NCI-H526 (cell line): ENCODE measurements around the gene TTBK2.
"Not testable (repeated sequence)": the region's sequence is repeated elsewhere in the genome, so short reads cannot be mapped to it uniquely, and the experiment has no call there.

Experiments used
- DNase-seq, 2 experiments: peaks; one replicate each; lab custom pipeline; 2025; lab: John Stamatoyannopoulos, UW

The TTBK2 gene

DNA sequence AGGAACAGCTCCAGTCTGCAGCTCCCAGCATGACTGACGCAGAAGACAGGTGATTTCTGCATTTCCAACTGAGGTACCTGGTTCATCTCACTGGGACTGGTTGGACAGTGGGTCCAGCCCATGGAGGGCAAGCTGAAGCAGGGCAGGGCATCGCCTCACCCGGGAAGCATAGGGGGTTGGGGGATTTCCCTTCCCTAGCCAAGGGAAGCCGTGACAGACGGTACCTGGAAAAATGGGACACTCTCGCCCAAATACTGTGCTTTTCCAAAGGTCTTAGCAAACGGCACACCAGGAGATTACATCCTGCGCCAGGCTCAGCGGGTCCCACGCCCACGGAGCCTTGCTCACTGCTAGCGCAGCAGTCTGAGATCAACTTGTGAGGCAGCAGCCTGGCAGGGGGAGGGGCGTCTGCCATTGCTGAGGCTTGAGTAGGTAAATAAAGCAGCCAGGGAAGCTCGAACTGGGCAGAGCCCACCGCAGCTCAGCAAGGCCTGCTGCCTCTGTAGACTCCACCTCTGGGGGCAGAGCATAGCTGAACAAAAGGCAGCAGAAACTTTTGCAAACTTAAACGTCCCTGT is 156.3 kb downstream of the TTBK2 start:
- not testable (repeated sequence) for DNase-seq

DNA sequence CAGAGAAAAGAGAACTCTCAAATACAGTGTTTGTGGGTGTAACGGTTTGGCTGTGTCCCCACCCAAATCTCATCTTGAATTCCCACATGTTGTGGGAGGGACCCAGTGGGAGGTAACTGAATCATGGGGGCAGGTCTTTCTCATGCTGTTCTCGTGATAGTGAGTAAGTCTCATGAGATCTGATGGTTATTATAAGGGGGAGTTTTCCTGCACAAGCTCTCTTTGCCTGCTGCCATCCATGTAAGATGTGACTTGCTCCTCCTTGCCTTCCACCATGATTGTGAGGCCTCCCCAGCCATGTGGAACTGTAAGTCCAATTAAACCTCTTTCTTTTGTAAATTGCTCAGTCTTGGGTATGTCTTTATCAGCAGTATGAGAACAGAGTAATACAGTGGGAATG is 158.8 kb downstream of the TTBK2 start:
- not testable (repeated sequence) for DNase-seq

DNA sequence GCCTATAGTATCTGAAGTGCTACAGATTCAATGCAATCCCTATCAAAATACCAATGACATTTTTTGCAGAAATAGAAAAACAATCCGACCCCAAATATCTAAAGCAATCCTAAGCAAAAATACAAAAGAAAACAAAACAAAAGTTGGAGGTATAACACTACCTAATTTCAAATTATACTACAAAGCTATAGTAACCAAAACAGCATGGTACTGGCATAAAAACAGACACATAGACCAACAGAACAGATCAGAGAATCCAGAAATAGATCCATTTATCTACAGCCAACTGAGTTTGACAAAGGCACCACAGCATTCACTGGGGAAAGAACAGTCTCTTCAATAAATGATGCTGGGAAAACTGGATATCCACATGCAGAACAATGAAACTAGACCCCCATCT is 159.8 kb downstream of the TTBK2 start:
- no peak for DNase-seq

DNA sequence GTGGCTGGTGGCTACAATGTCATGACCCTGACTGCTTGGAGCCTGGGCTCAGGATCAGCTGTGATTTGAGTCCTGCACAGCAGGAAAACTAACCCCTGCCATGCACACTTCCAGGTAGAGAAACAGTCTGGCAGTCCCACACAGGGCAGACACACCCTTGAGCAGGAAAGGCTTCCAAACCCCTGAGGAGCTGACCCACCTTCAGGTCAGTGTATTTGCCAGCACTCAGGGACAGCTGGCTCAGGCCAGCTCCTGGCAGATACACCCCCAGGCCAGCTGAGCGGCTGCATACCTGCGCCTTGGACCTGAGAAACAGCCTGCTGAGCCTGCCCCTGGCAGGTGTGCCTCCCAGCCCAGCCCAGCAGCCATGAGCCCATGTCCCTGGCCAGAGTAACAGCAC is 161.5 kb downstream of the TTBK2 start:
- no peak for DNase-seq

DNA sequence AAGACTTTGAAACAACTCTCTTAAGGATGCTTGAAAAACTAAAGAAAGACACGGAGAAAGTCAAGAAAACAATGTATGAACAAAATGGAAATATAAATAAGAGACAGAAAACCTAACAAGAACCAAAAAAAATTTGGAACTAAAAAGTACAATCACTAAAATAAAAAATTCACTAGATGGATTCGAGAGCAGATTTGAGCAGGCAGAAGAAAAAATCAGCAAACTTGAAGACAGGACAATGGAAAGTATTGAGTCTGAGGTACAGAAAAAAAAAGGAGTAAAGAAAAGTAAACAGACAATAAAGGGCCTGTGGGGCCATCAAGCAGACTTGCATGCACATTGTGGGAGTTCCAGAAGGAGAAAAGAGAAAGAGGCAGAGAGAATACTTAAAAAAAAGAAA is 170.3 kb downstream of the TTBK2 start:
- DNase-seq, result no peak

DNA sequence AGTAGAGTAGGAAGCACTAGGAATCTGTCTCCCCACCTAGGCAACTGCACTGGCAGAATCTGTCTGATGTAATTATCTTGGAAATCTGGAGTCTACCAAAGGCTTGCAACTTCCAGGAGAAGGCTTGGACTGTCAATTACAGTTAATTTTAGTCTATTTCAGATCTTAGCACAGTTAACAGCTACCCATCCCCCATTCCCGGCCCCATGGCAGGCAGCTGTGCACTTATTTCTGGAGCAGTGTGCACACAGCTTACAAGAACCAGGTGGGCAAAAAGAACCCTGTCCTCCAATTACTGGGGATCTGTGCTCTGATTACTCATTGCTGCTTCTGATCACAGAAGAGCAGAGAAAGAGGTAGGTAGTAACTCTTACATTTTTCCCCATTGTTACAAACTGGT is 171.3 kb downstream of the TTBK2 start:
- DNase-seq, result no peak

DNA sequence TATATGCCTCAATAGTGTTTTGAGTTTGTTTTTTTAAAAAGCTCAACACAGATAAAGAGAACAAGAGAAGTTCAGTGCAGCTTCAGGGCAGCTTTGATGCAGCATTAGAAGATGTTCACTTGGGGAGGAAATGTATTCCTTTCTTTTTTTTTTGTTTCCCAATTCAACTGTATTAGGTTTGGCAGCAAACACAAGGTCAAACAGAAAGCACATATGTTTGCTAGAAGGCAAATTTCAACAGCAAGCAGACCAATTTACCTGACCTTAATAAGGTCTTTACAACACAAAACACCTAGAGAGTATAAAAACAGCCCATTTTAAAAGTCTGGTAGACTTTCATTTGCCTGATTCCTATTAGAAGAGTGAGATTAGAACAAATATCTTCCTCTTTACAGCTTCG is 176.4 kb downstream of the TTBK2 start:
- no peak for DNase-seq

DNA sequence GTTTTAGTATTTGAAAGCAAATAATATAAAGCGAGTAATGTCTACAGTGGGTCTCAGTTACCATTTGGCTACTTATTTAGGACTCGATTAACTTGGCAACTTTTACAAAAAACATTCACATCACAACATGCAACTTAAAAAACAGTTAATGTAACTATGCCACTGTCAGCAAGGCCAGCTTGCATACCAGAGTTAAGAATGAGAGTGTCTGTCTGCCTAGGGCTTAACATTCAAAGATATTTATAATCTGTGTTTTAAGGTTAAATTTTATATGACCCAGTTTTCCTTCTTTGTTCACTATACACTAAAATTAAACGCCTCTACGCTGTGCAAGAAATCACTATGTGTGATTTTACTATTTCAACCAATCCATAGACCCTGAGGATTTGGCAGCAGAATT is 178.4 kb downstream of the TTBK2 start:
- no peak for DNase-seq

DNA sequence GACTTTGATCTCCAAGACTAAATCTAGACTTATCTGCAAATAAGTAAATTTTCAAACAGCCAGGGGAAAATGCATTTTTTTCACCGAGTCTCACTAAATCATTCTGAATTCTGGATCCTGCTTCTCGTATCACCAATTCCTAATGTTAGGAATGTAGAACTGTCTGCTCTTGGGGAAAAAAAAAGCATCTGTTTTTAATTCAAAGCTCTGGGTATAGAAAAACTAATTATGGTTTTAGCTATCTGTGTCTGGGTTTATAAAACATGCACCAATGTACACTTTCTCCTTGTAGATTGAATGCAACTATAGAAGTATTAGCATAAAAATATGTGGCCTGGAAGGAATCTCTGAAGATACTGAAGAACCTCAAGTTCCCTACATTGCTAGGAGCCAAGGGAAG is 178.9 kb downstream of the TTBK2 start:
- DNase-seq, result no peak

DNA sequence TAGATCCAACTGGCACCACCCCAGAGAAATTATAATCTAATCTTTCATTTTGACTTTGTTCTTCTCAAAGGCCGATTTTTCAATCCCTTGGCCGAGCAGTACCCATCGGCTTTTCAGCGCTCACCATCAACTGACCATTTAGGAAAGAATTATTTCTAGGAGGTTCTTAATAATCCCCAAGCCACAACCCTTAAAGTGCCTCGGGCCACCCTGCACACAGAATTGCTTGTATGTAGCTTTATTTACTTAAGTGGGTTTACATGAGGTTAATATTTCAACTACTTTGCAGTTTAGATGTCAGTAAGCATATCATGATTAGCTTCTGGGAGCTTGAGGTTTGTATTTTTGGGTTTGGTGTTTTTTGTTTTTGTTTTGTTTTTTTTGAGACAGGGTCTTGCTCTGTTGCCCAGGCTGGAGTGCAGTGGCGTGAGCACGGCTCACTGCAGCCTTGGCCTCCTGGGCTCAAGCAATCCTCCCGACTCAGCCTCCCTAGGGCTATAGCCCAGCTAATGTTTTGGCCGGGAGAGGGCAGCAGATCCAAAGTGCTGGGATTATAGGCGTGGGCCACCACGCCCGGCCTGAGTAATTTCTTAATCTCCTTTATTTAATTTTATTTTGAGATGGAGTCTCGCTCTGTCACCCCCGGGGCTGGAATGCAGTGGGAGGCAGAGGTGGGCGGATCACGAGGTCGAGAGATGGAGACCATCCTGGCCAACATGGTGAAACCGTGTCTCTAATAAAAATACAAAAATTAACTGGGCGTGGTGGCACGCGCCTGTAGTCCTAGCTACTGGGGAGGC is 182.8 kb downstream of the TTBK2 start:
- DNase-seq, result no peak

DNA sequence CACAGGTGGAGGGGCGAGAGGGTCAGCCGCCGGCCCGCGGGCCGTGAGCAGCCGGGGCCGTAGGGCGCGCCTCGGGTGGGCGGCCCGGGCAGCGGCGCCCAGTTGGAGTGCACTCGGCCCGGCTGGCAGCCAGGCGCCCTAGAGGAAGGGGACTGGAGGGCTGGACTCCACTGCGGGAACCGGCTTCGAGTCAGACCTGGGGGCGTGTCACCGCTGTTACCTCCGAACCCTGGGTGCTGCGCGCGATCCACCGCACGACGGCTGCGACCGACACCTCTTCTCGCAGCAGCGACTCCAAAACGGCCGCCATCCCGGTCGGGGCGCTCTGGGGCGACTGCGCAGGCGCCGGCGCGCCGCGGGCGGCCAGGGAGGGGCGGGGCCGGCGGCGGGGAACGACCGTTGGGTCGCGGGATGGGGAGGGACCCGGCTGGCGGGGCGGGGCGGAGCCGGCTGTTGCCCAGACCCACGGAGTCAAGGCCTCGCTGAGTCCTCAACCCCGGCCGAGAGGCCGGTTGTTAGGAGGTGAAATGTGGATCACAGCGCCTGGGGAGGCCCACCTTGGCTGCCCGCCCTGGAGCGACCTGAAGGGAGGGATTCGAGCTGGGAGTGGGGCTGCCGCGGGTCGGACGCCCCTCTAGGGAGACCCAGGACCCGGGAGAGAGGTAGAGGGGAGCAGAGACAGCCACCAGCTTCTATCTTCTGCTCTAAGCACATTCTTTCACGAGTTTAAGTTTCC is 183.6 kb downstream of the TTBK2 start, which contains the start of gene CDAN1:
TSS of gene CDAN1 (minus strand) at position 336 of the 736 bp plus-strand sequence. CDS start at position 310, 26 bp downstream.
- peak; percentile 58 to 93 for DNase-seq

DNA sequence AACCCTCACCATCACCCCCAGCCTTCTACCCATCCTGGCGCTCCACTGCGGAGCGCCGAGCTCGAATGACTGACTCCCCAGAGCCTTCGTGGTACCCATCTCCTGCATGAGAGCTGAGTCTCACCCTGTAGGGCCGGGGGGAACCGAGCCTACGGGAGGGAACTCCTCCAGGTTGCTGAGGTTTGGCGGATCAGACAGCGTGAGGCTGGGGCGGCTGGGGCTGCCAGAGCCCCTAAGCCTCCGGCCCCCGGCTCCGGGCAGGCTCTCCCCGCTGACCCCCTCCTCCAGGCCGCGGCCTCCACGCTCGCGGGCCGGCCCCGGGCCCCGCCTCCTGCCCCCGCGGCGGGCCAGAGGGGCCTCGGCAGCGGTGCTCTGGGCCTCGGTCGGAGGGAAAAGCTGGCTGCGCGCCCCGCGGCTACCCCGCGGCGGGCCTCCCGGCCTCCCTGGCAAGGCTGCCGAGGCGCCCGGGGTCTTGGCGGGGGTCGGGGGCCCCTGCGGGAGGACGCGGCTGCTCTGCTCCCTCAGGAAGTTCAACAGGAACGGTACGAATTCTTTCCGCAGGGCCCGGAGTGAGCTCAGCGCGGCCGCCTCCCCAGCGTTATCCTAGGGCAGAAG is 184.3 kb downstream of the TTBK2 start:
- peak in 1 of 2 experiments; percentile 57 for DNase-seq

DNA sequence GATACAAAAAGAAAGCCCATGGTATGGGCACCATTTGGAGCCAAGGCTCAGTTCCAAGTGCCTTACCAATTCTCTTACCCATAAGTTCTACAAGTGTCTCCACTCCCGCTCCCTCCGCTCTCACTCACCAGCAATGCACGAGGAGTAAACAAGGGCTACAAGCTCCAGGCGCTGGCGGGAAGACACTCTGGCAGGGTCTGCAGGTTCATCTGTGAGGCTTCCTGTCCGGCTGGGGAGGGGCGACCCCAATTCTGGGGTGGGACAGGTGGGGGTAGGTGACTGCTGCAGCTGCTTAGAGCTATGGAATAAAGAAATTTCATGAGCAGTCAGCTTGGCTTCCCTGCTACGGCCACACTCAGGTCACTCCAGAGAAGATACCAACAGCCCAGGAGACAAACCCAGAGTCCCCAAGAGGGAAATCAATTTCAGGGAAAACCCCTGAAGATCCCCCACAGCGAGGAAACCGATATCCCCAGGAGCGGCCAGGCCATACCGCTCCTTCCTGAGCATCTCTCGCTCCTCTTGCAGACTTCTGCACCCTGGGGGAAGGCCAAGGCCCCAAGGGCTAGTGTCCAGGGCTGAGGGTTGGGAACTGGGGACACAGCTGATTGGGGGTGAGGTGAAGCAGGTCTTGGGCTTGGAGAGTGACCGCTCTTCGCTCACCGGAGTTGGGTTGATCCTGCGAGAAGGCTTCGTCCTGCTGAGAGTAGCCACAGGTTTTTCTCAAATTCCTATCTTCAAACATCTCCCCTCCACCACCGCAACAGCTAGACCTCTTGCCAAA is 185.0 kb downstream of the TTBK2 start:
- DNase-seq, result no peak

DNA sequence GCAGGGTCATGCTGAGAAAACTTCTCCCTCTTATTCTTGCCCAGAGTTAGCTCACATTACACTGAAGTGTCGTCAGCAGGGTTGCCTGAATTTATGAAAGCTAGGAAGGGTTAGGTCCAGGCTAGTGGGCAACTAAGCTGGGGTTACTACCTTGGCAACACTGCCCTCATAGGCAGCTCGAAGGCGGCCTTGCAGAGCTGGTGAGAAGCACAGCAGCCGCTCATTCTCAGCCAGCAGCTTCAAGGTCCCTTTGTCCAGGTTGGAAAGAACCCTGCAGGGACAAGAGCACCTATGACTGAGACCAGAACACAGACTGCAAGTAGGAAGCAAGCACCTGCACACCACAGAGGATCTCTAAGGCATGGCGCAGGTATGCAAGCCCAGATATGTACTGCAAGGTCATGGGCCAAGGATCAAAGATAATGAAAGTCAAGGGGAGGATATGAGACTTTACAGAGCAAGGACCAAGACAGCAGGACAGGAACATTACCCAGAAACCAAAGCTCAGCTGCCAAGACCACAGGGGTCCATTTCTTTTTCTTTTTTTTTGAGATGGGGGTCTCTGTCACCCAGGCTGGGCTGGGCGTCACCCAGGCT is 186.4 kb downstream of the TTBK2 start:
- no peak for DNase-seq

DNA sequence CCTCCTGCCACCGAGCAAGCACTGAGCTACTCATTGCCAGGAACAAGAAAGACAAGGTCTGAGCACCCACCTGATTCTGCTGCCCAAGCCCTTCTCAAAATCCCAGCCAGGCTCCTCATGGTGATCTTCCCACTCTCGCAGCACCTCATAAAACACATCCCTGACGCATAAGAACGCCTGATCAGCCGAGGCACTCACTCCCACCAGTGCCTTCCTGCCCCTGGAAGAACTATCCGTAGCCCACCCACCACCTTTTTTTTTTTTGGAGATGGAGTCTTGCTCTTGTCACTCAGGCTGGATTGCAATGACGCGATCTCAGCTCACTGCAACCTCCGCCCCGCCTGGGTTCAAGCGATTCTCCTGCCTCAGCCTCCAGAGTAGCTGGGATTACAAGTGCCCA is 187.6 kb downstream of the TTBK2 start:
- DNase-seq, result no peak

DNA sequence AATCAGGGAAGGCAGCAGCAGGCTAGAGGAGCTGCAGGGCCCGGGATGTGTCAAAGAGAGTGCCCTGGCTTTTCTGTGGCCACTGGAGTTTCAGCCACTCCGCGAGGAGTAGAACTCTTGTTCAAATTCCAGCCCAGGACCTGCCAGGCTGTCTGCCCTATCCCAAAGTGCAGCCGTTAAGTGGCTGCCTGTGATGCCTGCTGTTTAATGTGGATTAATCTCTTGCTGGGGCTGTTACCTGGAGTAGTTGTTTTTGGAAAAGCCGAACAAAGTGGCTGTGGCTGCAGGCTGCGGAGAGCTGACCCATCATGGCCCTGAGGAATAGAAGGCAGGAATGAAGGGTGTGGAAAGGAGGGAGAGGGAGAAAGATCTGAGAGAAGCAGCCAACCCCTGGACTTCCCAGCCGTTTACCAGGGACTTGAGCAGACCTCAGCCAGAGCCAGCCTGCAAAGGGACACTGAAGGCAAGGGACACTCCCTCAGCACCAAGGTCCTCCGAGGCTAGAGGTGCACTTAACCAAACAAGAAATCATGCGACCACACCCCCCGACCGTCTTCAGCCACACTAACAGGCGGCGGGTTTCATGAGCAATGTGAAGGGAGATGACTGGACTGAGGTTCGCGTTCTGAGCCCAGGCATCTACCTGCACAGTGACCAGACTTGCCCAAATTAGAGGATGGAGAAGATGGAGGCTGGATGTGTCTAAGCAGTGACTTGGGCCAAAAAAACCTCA is 188.3 kb downstream of the TTBK2 start:
- no peak for DNase-seq

DNA sequence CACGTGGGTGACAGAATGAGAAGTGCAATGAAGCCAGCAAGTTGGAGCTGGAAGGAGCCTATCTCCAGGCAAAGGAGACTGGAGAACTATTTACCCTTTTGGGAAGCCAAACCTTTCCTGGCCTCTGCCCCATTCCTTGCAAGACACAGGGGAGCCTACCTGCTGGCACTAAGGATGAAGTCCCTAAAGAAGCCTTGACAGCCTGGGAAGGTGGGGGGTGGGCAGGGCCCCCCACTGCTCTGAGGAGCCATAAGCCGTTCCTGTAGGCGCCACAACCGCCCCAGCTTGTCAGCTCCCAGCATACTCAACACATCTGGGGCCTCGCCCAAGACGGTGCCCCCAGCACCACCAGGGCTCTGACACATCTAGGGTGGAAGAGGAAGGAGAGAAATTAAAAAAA is 189.1 kb downstream of the TTBK2 start:
- no peak for DNase-seq

DNA sequence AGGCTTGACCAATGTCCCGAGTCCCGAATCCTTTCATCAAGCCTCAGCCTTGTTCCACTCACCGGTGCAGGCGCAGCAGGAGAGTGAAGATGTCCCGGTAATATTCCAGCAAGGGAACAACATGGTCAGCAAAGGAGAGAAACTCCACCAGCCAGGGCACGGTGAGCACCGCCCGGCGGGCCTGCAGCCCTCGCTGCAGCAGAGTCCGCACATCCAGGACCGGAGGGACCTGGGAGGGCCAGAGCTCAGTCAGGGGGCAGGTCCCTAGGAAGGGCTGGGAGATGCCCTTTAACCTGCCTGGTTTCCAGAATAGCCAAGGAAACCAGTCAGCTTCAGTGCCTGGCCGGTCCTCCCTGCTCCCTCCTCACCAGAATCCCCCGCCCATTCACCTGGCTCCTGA is 190.0 kb downstream of the TTBK2 start:
- no peak for DNase-seq

DNA sequence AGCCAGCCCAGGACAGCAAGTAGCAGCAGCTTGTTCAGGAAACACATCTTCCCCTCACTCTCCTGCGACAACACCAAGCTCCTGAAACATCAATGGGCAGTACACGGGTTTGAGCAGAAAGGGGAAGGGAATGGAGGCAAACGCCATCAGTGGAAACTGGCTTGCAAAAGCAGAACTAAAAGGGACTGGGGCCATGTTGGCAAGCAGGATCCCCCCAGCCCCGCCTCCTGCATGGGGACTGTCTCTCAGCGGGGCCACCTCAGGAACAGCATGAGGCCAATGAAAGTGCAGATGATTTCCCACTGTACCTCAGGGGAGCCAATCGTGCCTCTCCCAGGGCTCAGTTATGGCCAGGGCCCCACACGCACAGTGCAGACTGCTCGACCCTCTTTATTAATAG is 190.4 kb downstream of the TTBK2 start:
- no peak for DNase-seq

DNA sequence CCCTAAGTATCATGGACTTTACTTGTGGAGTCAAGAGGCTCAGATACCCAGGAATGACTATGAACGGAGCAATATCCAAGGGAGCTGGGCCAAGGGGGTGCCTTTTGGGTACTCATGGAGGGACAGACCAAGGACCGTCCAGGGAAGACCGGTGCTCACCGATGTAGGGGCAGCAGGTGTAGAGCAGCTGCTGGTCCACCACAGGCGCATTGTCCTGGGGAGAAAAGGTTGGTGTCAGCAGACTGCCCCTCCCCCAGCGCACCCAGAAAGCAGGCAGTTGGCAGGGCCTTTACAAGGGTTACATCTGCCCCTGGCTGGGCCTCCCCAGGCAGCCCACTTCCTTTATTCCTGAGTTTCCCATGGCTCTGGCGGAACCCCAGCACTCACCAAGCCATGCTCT is 191.2 kb downstream of the TTBK2 start:
- DNase-seq, result no peak

DNA sequence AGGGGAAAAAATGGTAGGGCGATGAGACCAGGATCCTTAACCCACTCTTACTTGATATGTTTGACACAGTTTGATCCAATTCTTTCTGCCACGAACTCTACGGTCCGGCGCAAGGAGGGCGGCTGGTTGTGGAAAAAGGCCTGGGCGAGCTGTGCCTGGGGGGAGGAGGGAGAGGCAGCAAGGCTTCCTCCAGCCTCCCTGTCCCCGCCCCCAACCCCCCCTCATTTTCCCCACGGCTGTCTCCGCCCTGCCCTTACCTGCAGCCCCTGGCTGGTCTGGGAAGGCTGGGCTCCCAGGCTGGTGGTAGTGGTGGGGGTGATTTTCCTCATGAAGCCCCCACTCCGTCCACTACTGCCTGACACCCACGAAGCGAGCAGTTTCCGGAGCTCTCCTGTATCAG is 191.6 kb downstream of the TTBK2 start:
- no peak for DNase-seq
